Liver (tissue), 9 donors: ENCODE data around the gene BPGM. TPM values are rescaled to one million over a fixed set of nuclear protein-coding genes. Genes with fewer than 3 reads are reported as not detected.

ENCODE experiments used
- DNase-seq: peaks from one replicate; pipeline ENCODE4 v3.0.0-alpha.2; 2017; ENCODE audit warnings: low spot score
- H3K27ac ChIP-seq, 2 donors: one replicate each; pipeline ENCODE4 v1.7.0; 2013; ENCODE audit warnings: inconsistent platforms in 2 of 2, low read length in 2 of 2, control low read depth in 1 of 2, low read depth in 1 of 2, mild to moderate bottlenecking in 1 of 2
- H3K27me3 ChIP-seq, 4 donors: one replicate each; pipeline versions ENCODE4 v1.6.1 to v1.7.0; 2013; ENCODE audit warnings: low read length in 3 of 4, inconsistent platforms in 1 of 4, mild to moderate bottlenecking in 1 of 4, moderate library complexity in 1 of 4; ENCODE audit not compliant: control insufficient read depth in 4 of 4, insufficient read depth in 4 of 4
- H3K36me3 ChIP-seq, 4 donors: one replicate each; pipeline versions ENCODE4 v1.6.1 to v1.7.0; 2013; ENCODE audit warnings: low read length in 3 of 4, mild to moderate bottlenecking in 3 of 4, low read depth in 1 of 4, moderate library complexity in 1 of 4; ENCODE audit not compliant: control insufficient read depth in 4 of 4, insufficient read depth in 3 of 4
- H3K4me1 ChIP-seq, 4 donors: one replicate each; pipeline versions ENCODE4 v1.6.1 to v1.7.0; 2013; ENCODE audit warnings: low read length in 3 of 4, mild to moderate bottlenecking in 3 of 4, moderate library complexity in 1 of 4; ENCODE audit not compliant: control insufficient read depth in 4 of 4, insufficient read depth in 4 of 4
- H3K4me3 ChIP-seq, 3 donors: one replicate each; pipeline versions ENCODE4 v1.6.1 to v1.7.0; 2013; ENCODE audit warnings: low read length in 3 of 3, control low read depth in 1 of 3, low read depth in 1 of 3, mild to moderate bottlenecking in 1 of 3
- H3K9ac ChIP-seq, 2 donors: one replicate each; pipeline ENCODE4 v1.7.0; 2013; ENCODE audit warnings: low read length in 2 of 2, mild to moderate bottlenecking in 2 of 2, moderate library complexity in 2 of 2, control low read depth in 1 of 2, low read depth in 1 of 2
- H3K9me3 ChIP-seq, 4 donors: one replicate each; pipeline versions ENCODE4 v1.6.1 to v1.7.0; 2013; ENCODE audit warnings: low read length in 3 of 4; ENCODE audit not compliant: control insufficient read depth in 4 of 4
- ATF3 ChIP-seq: IDR thresholded peaks from 2 replicates; pipeline ENCODE4 v1.6.1; 2016; ENCODE audit warnings: antibody characterized with exemption
- CTCF ChIP-seq: fragments of 150-350 bp; IDR thresholded peaks from 2 replicates; pipeline ENCODE4 v1.5.1; 2017; ENCODE audit warnings: improper control_type of control experiment, low read depth, low read length; ENCODE audit not compliant: missing input control
- EGR1 ChIP-seq, 2 donors: IDR thresholded peaks; 2 replicates each; pipeline ENCODE4 v1.6.1; 2016 to 2018; ENCODE audit warnings: antibody characterized with exemption in 2 of 2, low read depth in 2 of 2
- FOXA1 ChIP-seq: IDR thresholded peaks from 2 replicates; pipeline ENCODE4 v1.6.1; 2016; ENCODE audit warnings: antibody characterized with exemption
- FOXA2 ChIP-seq: IDR thresholded peaks from 2 replicates; pipeline ENCODE4 v1.6.1; 2016; ENCODE audit warnings: antibody characterized with exemption
- GABPA ChIP-seq, 2 donors: IDR thresholded peaks in 1 of 2; conservative IDR thresholded peaks in 1 of 2; 2 replicates each; pipeline ENCODE4 v1.6.1; 2016; ENCODE audit warnings: antibody characterized with exemption in 2 of 2, mild to moderate bottlenecking in 1 of 2, moderate library complexity in 1 of 2
- HNF4A ChIP-seq, 2 donors: conservative IDR thresholded peaks; 2 replicates each; pipeline ENCODE4 v1.6.1; 2016; ENCODE audit warnings: antibody characterized with exemption in 2 of 2, mild to moderate bottlenecking in 2 of 2
- HNF4G ChIP-seq: IDR thresholded peaks from 2 replicates; pipeline ENCODE4 v1.6.1; 2016; ENCODE audit warnings: antibody characterized with exemption
- JUND ChIP-seq, 2 donors: IDR thresholded peaks; 2 replicates each; pipeline ENCODE4 v1.6.1; 2016; ENCODE audit warnings: antibody characterized with exemption in 2 of 2
- NR2F2 ChIP-seq: IDR thresholded peaks from 2 replicates; pipeline ENCODE4 v1.6.1; 2016; ENCODE audit warnings: antibody characterized with exemption
- RAD21 ChIP-seq, 2 donors: IDR thresholded peaks; 2 replicates each; pipeline ENCODE4 v1.6.1; 2016; ENCODE audit warnings: antibody characterized with exemption in 2 of 2, mild to moderate bottlenecking in 2 of 2
- REST ChIP-seq: IDR thresholded peaks from 2 replicates; pipeline ENCODE4 v1.6.1; 2016; ENCODE audit warnings: antibody characterized with exemption, mild to moderate bottlenecking
- RXRA ChIP-seq, 2 donors: IDR thresholded peaks; 2 replicates each; pipeline ENCODE4 v1.6.1; 2017 to 2018; ENCODE audit warnings: antibody characterized with exemption in 2 of 2, mild to moderate bottlenecking in 1 of 2
- SP1 ChIP-seq: IDR thresholded peaks from 2 replicates; pipeline ENCODE4 v1.6.1; 2018; ENCODE audit warnings: antibody characterized with exemption, mild to moderate bottlenecking
- TAF1 ChIP-seq: conservative IDR thresholded peaks from 2 replicates; pipeline ENCODE4 v1.6.1; 2016; ENCODE audit warnings: antibody characterized with exemption, mild to moderate bottlenecking
- YY1 ChIP-seq: IDR thresholded peaks from 2 replicates; pipeline ENCODE4 v1.6.1; 2016; ENCODE audit warnings: antibody characterized with exemption, mild to moderate bottlenecking
- WGBS: extraction: QIAGEN DNeasy Blood & Tissue Kit; methylation state at CpG from one replicate; pipeline ENCODE4 v1.1.7; 2013; 5-methylcytosine and 5-hydroxymethylcytosine counted together
- polyA plus RNA-seq, 2 donors: library from polyadenylated mRNA; stranded (reverse) in 1 of 2; unstranded in 1 of 2; fragments of 200-250 nt in 1 of 2; fragments of >200 nt in 1 of 2; fragmentation: Nextera tagmentation in 1 of 2; extraction: Ambion mirVana in 1 of 2; gene quantifications; one replicate each; pipeline versions ENCODE4 v1.2.1 to v1.2.3, GENCODE V29; 2013 to 2015
- total RNA-seq, 2 donors: library from RNA; depleted of rRNA; stranded (reverse); fragments of >200 nt; gene quantifications; one replicate each; pipeline ENCODE4 v1.2.3, GENCODE V29; 2014
- TF ChIP-seq, protein P1 (sequence below): IDR thresholded peaks from 2 replicates; pipeline ENCODE4 v1.6.1; 2016; ENCODE audit warnings: antibody characterized with exemption
- donor health status: healthy.
- donor health status: healthy.
- donor health status: healthy.
- donor health status: healthy.
- donor health status: healthy.

BPGM gene
- total and polyA plus RNA-seq, 4 donors = 6.1 to 250 (median 7.6) TPM

DNA sequence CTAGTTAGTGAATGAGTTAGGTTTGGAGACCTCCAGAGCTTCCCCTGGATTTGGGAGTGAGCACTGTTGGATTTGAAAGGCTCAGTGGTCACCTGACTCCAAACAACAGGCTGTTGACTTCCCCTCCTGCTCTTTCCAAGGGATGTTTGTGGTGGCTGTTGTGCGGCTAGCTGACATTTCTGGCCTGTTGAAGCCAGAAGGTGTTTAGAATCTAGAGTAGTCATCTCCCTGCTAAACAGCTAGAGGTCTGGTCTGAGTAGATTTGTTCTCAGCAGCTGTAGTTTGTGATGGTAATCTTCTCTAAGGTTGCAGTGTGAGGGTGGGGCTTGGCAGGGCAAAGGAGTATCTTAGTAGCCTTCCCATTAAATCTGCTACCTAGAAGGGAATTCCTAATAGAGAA is 30.1 kb downstream of the BPGM start:
- no peaks in the 10 kb centered on the region for H3K9me3 ChIP-seq
- H3K9ac ChIP-seq = no peak overlapping the region
- no peak overlapping the region for H3K27ac ChIP-seq
- no peaks in the 10 kb centered on the region for H3K27me3 ChIP-seq
- WGBS = 91% methylated on average over 1 of the region's 1 CpG
- no peak for TF ChIP-seq GABPA (IDR thresholded peaks at IDR 0.05 in 1 of 2, conservative IDR thresholded peaks at IDR 0.05 in 1 of 2)
- TF ChIP-seq SP1 = no peak
- no peak for TF ChIP-seq FOXA2
- TF ChIP-seq FOXA1 = no peak
- no peaks in the 10 kb centered on the region for H3K4me1 ChIP-seq
- no peak overlapping the region for H3K4me3 ChIP-seq
- H3K36me3 ChIP-seq = peaks cover 0 to 15% (median 8%) of the 10 kb centered on the region in 4 donors
- DNase-seq = no peak

- DNase-seq = no peak
- TF ChIP-seq GABPA (IDR thresholded peaks at IDR 0.05 in 1 of 2, conservative IDR thresholded peaks at IDR 0.05 in 1 of 2) (no peak), NR2F2 (no peak), EGR1 (IDR thresholded peaks at IDR 0.05; ENCODE audit: low read depth in 2 of 2) (no peak), CTCF (no peak)
- 95% methylated on average over 2 of the region's 2 CpGs for WGBS
- Histone ChIP-seq H3K4me1 (no peaks in the 10 kb centered on the region), H3K9me3 (no peaks in the 10 kb centered on the region), H3K27ac (no peak overlapping the region), H3K4me3 (no peak overlapping the region), H3K36me3 (peaks cover 0 to 15% (median 8%) of the 10 kb centered on the region in 4 donors), H3K9ac (no peak overlapping the region), H3K27me3 (no peaks in the 10 kb centered on the region)
Measured at GRCh38 chr7:134678115-134678514, 31.5 kb downstream of the BPGM start.

GRCh38 chr7:134679006-134679405 is 32.4 kb downstream of the BPGM start:
- no peak for TF ChIP-seq JUND (IDR thresholded peaks at IDR 0.05)
- TF ChIP-seq RAD21 (IDR thresholded peaks at IDR 0.05) = no peak
- TF ChIP-seq HNF4G = no peak
- TF ChIP-seq RXRA (IDR thresholded peaks at IDR 0.05) = no peak
- no peak for TF ChIP-seq NR2F2
- TF ChIP-seq, protein P1, sequence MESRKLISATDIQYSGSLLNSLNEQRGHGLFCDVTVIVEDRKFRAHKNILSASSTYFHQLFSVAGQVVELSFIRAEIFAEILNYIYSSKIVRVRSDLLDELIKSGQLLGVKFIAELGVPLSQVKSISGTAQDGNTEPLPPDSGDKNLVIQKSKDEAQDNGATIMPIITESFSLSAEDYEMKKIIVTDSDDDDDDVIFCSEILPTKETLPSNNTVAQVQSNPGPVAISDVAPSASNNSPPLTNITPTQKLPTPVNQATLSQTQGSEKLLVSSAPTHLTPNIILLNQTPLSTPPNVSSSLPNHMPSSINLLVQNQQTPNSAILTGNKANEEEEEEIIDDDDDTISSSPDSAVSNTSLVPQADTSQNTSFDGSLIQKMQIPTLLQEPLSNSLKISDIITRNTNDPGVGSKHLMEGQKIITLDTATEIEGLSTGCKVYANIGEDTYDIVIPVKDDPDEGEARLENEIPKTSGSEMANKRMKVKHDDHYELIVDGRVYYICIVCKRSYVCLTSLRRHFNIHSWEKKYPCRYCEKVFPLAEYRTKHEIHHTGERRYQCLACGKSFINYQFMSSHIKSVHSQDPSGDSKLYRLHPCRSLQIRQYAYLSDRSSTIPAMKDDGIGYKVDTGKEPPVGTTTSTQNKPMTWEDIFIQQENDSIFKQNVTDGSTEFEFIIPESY = no peak
- no peak for TF ChIP-seq CTCF
- TF ChIP-seq TAF1 = no peak
- no peak for TF ChIP-seq FOXA2
- TF ChIP-seq HNF4A (conservative IDR thresholded peaks at IDR 0.05) = no peak
- no peak for TF ChIP-seq ATF3
- no peak for TF ChIP-seq SP1
- TF ChIP-seq YY1 = no peak
- no peak for TF ChIP-seq EGR1 (IDR thresholded peaks at IDR 0.05; ENCODE audit: low read depth in 2 of 2)
- no peak for TF ChIP-seq REST
- H3K27me3 ChIP-seq = no peaks in the 10 kb centered on the region
- no peaks in the 10 kb centered on the region for H3K9me3 ChIP-seq
- no peaks in the 10 kb centered on the region for H3K4me1 ChIP-seq
- no peak overlapping the region for H3K27ac ChIP-seq
- DNase-seq = no peak
- H3K9ac ChIP-seq = no peak overlapping the region
- H3K4me3 ChIP-seq = no peak overlapping the region
- WGBS = 95% methylated on average over 2 of the region's 2 CpGs
- peaks cover 0 to 15% (median 8%) of the 10 kb centered on the region in 4 donors for H3K36me3 ChIP-seq
